ENCODE measurements around the gene RAB11FIP4. TPM values are rescaled to one million over a fixed set of nuclear protein-coding genes. Genes with fewer than 3 reads are reported as not detected.

The RAB11FIP4 gene
- total and polyA plus RNA-seq, 2 of the 13 experiments (the other 11 are each of a cell fraction or from before 2014, with no cell fraction given): 28.0 to 89.3 TPM

DNA sequence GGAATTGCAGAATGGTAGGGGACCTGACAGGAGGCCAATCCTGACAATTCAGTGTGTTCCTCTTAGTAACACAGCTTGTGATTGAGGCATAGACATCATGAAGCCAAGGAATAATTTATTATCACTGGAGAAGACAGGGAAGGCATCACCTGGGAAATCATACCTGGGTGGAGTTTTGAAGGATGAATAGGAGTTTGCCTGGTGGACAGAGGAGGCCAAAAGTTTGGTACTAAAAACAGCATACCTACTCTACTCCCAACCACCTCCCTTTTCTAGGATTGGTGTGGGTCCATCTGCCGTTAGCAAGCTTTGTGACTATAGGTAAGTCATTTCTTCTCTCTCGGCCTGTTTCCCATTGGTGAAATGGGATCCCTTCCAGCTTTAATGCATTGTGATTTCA, 88.0 kb downstream of the RAB11FIP4 start:
- intact Hi-C loops (cut with micrococcal nuclease; ENCODE audit: unreplicated experiment) (loop anchor here (5.0 kb wide), 1 partner anchor 42 kb away; no protein-coding TSS in a partner anchor), in situ Hi-C loops (cut with HindIII; ENCODE audit: extremely low pct_ligation_motif_present, low pct_unique_long_range_greater_than_20kb) (no loop called here)
- FAIRE-seq (no peak), DNase-seq (ENCODE audit: low spot score) (no peak), ATAC-seq (no peak)
- Histone ChIP-seq H3K27ac (ENCODE audit: extremely low read length, insufficient read depth, low read length) (no peak overlapping the region), H3K9ac (ENCODE audit: insufficient read depth, low read depth, low read length) (no peak overlapping the region), H4K20me1 (ENCODE audit: insufficient read depth, low read length) (no peaks in the 10 kb centered on the region), H3K9me3 (ENCODE audit: low read length) (no peaks in the 10 kb centered on the region), H3K36me3 (replicated peaks in 1 of 2; ENCODE audit: control insufficient read depth in 1 of 2, insufficient read depth in 2 of 2, low read length in 2 of 2) (no peaks in the 10 kb centered on the region), H3K4me3 (replicated peaks in 1 of 3; ENCODE audit: insufficient read depth in 1 of 3, low read depth in 2 of 3, low read length in 3 of 3) (no peak overlapping the region), H3K27me3 (ENCODE audit: control insufficient read depth in 1 of 2, insufficient read depth in 2 of 2, low read length in 2 of 2) (no peaks in the 10 kb centered on the region; a peak in 1 of 5 replicates), H3K4me1 (ENCODE audit: insufficient read depth, low read length) (peaks cover 88% of the 10 kb centered on the region), H3K4me2 (ENCODE audit: low read depth, low read length) (no peak overlapping the region), H2AFZ (ENCODE audit: low read length) (no peak overlapping the region), H3K79me2 (ENCODE audit: insufficient read depth, low read length) (no peaks in the 10 kb centered on the region)
- CTCF ChIA-PET (ENCODE audit: low intra/inter-chr PET ratio, low total read pairs): no interaction called here
- WGBS (ENCODE audit: low lambda C conversion rate): 92% methylated on average over 2 of the region's 2 CpGs
- no peak for TF ChIP-seq RARA (CRISPR knock-in tag; IDR thresholded peaks at IDR 0.05)
- TF ChIP-seq TCF12 (IDR thresholded peaks at IDR 0.05): no peak
- TF ChIP-seq TCF12 (CRISPR knock-in tag; IDR thresholded peaks at IDR 0.05): no peak
- no peak for TF ChIP-seq CBX1 (IDR thresholded peaks at IDR 0.05; ENCODE audit: low read depth)
- TF ChIP-seq ATF7-NPFF (CRISPR knock-in tag; IDR thresholded peaks at IDR 0.05; ENCODE audit: low read depth): no peak
- TF ChIP-seq, protein P1, sequence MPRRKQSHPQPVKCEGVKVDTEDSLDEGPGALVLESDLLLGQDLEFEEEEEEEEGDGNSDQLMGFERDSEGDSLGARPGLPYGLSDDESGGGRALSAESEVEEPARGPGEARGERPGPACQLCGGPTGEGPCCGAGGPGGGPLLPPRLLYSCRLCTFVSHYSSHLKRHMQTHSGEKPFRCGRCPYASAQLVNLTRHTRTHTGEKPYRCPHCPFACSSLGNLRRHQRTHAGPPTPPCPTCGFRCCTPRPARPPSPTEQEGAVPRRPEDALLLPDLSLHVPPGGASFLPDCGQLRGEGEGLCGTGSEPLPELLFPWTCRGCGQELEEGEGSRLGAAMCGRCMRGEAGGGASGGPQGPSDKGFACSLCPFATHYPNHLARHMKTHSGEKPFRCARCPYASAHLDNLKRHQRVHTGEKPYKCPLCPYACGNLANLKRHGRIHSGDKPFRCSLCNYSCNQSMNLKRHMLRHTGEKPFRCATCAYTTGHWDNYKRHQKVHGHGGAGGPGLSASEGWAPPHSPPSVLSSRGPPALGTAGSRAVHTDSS (CRISPR knock-in tag; conservative IDR thresholded peaks at IDR 0.05): no peak
- TF ChIP-seq ZNF205 (CRISPR knock-in tag; IDR thresholded peaks at IDR 0.05): no peak
- TF ChIP-seq, protein P2, sequence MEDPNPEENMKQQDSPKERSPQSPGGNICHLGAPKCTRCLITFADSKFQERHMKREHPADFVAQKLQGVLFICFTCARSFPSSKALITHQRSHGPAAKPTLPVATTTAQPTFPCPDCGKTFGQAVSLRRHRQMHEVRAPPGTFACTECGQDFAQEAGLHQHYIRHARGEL (CRISPR knock-in tag; IDR thresholded peaks at IDR 0.05): no peak
- TF ChIP-seq MEF2D (CRISPR knock-in tag; IDR thresholded peaks at IDR 0.05): no peak
- no peak for TF ChIP-seq NR2F6 (IDR thresholded peaks at IDR 0.05)
- no peak for TF ChIP-seq NR2F6 (CRISPR knock-in tag; IDR thresholded peaks at IDR 0.05)
- no peak for TF ChIP-seq FOXM1 (CRISPR knock-in tag; IDR thresholded peaks at IDR 0.05)
- TF ChIP-seq, protein P3, sequence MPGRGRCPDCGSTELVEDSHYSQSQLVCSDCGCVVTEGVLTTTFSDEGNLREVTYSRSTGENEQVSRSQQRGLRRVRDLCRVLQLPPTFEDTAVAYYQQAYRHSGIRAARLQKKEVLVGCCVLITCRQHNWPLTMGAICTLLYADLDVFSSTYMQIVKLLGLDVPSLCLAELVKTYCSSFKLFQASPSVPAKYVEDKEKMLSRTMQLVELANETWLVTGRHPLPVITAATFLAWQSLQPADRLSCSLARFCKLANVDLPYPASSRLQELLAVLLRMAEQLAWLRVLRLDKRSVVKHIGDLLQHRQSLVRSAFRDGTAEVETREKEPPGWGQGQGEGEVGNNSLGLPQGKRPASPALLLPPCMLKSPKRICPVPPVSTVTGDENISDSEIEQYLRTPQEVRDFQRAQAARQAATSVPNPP (CRISPR knock-in tag; IDR thresholded peaks at IDR 0.05): no peak
- no peak for TF ChIP-seq ZNF773 (CRISPR knock-in tag; IDR thresholded peaks at IDR 0.05; ENCODE audit: borderline replicate concordance)
- no peak for TF ChIP-seq PAWR (CRISPR knock-in tag; IDR thresholded peaks at IDR 0.05; ENCODE audit: borderline replicate concordance)
- no peak for TF ChIP-seq NFIC (IDR thresholded peaks at IDR 0.05; ENCODE audit: low read length)
- TF ChIP-seq ZNF33A (CRISPR knock-in tag; IDR thresholded peaks at IDR 0.05; ENCODE audit: borderline replicate concordance): no peak
- no peak for TF ChIP-seq SKI (IDR thresholded peaks at IDR 0.05; ENCODE audit: partially characterized antibody)
- BruUV-seq (replicated peaks): no TSS peak
- POLR2A ChIA-PET: interaction anchor here (0.6 to 6.9 kb wide), 3 partner anchors 8 to 99 kb away, joined by 3 to 161 read pairs (median 3); no protein-coding TSS in a partner anchor

All from HepG2 (cell line).